Activated CD4-positive, alpha-beta T cell treated with anti-CD3 and anti-CD28 coated beads, Interleukin-2, amount 10 ng/mL, durations not matched to agents 7 days and 5 days (primary cell): ENCODE measurements around the gene ACSS2. TPM values are rescaled to one million over a fixed set of nuclear protein-coding genes. Genes with fewer than 3 reads are reported as not detected.
A peak's percentile ranks its signal among the peaks of the same experiment; 100 is the strongest.

Source experiments
- CTCF ChIA-PET: fragments of 350-600 bp; sonication (Branson Sonifier 250); formaldehyde crosslinking; loops from one replicate; lab custom pipeline; 2021; ENCODE audit warnings: antibody characterized with exemption; lab: Charles Lee
- POLR2A ChIA-PET: fragments of 350-600 bp; sonication (Branson Sonifier 250); formaldehyde crosslinking; loops from one replicate; lab custom pipeline; 2021; ENCODE audit warnings: antibody characterized with exemption; lab: Charles Lee
- DNase-seq: peaks from one replicate; pipeline ENCODE4 v3.0.0-alpha.2; 2020
- H3K27ac Mint-ChIP-seq: one replicate; pipeline ENCODE4 v1.8.0; 2021; ENCODE audit warnings: mild to moderate bottlenecking, moderate library complexity, mixed read lengths
- H3K27me3 Mint-ChIP-seq: one replicate; pipeline ENCODE4 v1.8.0; 2021; ENCODE audit warnings: mixed read lengths
- H3K36me3 Mint-ChIP-seq: one replicate; pipeline ENCODE4 v1.8.0; 2021; ENCODE audit warnings: low read depth, mixed read lengths
- H3K4me1 Mint-ChIP-seq: one replicate; pipeline ENCODE4 v1.8.0; 2021; ENCODE audit warnings: mixed read lengths
- H3K4me3 Mint-ChIP-seq: one replicate; pipeline ENCODE4 v1.8.0; 2021; ENCODE audit warnings: mild to moderate bottlenecking, moderate library complexity, mixed read lengths
- H3K9me3 Mint-ChIP-seq: one replicate; pipeline ENCODE4 v1.8.0; 2021; ENCODE audit warnings: mixed read lengths
- total RNA-seq, 2 experiments: library from RNA; stranded (reverse); gene quantifications; one replicate each; pipeline ENCODE4 v1.2.3, GENCODE V29; 2021

The ACSS2 gene
- total RNA-seq, 2 experiments from 2014 or later, result 33.0 to 36.1 TPM

DNA sequence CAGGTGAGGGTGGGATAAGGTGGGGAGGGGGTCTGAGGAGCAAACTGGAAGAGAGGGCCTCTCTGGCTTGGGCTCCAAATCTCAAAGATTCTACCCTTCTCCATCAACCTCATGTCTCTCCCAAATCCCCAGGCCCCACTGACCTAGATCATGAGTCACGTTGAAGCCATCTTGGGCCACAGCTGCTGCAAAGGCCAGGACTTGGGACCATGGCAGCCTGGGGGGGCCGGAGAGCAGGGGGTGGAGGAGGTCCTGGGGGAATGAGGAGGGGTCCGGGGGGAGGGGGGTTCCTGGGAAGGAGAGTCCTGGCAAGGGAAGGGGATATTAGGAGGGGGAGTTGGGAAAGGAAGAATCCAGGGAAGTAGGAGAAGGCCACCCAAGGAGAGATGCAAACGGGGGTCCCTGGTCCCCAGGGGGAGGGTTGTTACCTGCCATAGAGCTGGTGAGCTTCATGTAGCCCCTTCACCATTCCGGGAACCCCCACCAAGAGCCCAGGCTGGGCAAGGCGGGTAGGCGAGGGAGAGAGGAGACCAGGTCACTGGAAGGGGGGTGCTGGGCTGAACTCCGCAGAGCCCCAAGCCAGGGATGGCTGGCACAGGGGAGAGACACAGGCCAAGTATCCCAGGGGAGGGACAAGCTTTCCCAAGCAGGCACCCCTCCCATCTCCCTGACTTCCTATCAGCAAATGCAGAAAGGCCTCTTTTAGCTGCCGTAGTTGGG lies 16.4 kb upstream of the ACSS2 start:
- CTCF ChIA-PET, result interaction anchor here (0.6 to 2.3 kb wide), 2 partner anchors 12 to 620 kb away, joined by 3 to 9 read pairs; partner anchors contain the start of gene GGT7
- POLR2A ChIA-PET, result no interaction called here
- H3K36me3 Mint-ChIP-seq, result no peaks in the 10 kb centered on the region

DNA sequence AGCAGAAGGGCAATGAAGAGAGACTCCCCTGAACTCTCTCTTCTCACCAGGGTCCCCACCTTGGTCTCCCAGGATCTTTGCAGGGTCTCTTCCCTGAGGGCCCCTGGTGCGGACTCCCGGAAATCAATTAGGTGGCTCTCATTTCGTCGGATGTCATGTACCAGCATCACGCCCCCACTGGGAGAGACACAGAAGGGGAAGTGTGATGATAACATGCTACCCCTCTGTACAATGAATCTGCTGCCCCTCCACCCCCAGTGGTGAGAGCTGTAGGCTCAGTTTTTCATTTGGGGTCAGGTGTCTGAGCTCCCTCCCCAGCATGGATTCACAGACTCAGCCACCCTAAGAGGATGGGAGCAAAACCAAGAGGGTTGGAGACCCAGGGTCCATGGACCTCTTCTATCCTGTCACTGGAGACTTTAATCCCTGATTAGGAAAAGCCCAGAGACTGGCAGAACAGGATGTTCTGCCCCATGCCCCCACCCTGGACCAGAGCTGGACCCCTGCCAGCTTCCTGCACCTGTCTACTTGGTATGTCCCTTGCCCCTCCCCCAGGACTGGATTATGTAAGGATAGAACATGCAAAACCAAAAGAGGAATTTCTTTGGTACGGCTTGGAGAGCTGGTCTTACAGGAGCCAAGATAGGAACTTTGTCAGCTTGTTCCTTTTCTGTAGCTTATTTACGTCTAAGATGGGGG lies 14.9 kb upstream of the ACSS2 start:
- ChIA-PET CTCF (interaction anchor here (0.6 to 2.3 kb wide), 4 partner anchors 8 to 280 kb away, joined by 3 to 9 read pairs (median 4); partner anchors contain the start of gene GGT7), POLR2A (no interaction called here)

More for the DNA sequence above, 16.4 kb upstream of the ACSS2 start:
- no peaks in the 10 kb centered on the region for H3K27me3 Mint-ChIP-seq
- H3K27ac Mint-ChIP-seq, result no peak overlapping the region
- DNase-seq, result no peak
- peaks cover 3% of the 10 kb centered on the region for H3K4me1 Mint-ChIP-seq
- no peak overlapping the region for H3K4me3 Mint-ChIP-seq
- H3K9me3 Mint-ChIP-seq, result no peaks in the 10 kb centered on the region

DNA sequence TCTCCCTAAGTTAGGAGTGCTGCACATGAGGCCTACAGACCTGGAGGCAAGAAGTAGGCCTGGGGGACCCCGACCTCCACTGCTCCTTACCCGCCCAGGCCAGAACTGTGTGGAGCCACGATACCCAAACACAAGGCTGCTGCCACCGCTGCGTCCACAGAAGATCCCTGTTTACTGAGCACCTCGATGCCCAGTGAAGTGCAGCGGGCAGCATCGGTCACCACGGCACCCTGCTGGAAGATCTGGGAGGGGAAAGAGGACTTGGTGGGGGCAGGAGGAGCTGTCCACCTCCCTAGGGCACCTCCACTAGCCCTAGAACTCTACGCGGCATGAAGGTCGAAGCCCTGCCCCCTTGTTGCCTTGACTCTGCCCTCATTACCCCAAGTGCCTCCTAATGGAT lies 13.7 kb upstream of the ACSS2 start:
- Mint-ChIP-seq H3K4me3 (no peak overlapping the region), H3K27ac (no peak overlapping the region), H3K9me3 (no peaks in the 10 kb centered on the region), H3K27me3 (no peaks in the 10 kb centered on the region), H3K36me3 (no peaks in the 10 kb centered on the region), H3K4me1 (peaks cover 3% of the 10 kb centered on the region)
- CTCF ChIA-PET, result interaction anchor here (0.6 kb wide), 1 partner anchor 330 kb away, joined by 3 read pairs; no protein-coding TSS in a partner anchor
- DNase-seq, result no peak
- POLR2A ChIA-PET, result no interaction called here

More for the DNA sequence above, 14.9 kb upstream of the ACSS2 start:
- Mint-ChIP-seq H3K27me3 (no peaks in the 10 kb centered on the region), H3K4me3 (no peak overlapping the region), H3K27ac (no peak overlapping the region), H3K36me3 (no peaks in the 10 kb centered on the region), H3K9me3 (no peaks in the 10 kb centered on the region), H3K4me1 (peaks cover 3% of the 10 kb centered on the region)
- DNase-seq, result no peak

DNA sequence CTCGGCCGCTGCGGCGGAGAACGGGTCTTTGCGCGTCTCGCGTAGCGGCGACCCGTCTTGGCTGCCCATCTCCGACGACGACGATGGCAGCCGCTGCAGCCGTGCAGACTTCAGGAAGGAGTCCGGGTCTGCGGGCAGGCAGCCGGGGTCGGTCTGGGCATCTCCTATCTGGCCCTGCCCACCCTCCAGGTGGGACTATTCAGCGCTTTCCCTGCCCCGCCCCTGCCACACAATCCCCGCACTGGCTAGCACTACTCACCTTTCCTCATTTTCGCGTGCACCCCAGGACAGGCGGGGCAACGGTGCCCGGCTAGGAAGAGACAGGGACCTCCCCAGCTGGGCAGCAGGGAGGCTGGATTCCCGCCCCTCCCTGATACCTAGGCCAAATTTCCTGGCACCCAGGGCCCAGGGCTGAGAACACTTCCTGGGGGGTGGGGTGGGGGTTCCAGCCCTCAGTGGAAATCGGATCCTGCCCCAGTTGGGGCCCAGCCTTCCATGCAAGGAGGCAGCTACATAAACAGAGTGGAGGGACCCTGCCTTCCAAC lies 12.9 kb upstream of the ACSS2 start:
- no peak for DNase-seq
- POLR2A ChIA-PET, result no interaction called here
- Mint-ChIP-seq H3K9me3 (no peaks in the 10 kb centered on the region), H3K27ac (no peak overlapping the region), H3K4me1 (peaks cover 3% of the 10 kb centered on the region), H3K4me3 (no peak overlapping the region), H3K27me3 (no peaks in the 10 kb centered on the region), H3K36me3 (no peaks in the 10 kb centered on the region)
- CTCF ChIA-PET, result interaction anchor here (1.9 kb wide), 1 partner anchor 11 kb away, joined by 6 read pairs; no protein-coding TSS in a partner anchor

DNA sequence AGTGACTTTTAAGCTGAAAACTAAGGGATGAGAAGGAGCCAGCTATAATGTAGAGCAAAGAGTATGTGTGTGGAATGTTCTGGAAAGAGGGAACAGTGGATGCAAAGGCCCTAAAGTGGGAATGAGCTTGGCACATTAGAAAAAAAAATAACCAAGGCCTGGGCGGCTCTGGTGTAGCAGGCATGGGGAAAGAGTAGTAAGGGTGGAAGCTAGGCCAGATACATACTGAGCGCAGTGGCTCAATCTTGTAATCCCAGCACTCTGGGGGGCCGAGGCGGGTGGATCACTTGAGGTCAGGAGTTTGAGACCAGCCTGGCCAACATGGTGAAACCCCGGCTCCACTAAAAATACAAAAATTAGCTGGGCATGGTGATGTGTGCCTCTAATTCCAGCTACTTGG lies 12.2 kb upstream of the ACSS2 start:
- DNase-seq, result no peak
- no peaks in the 10 kb centered on the region for H3K27me3 Mint-ChIP-seq
- POLR2A ChIA-PET, result interaction anchor here (0.7 kb wide), 1 partner anchor 84 kb away, joined by 8 read pairs; no protein-coding TSS in a partner anchor
- no peak overlapping the region for H3K27ac Mint-ChIP-seq
- CTCF ChIA-PET, result interaction anchor here (0.6 to 1.9 kb wide), 2 partner anchors 10 to 11 kb away, joined by 4 to 6 read pairs; no protein-coding TSS in a partner anchor
- no peaks in the 10 kb centered on the region for H3K9me3 Mint-ChIP-seq
- H3K4me1 Mint-ChIP-seq, result peaks cover 3% of the 10 kb centered on the region
- H3K36me3 Mint-ChIP-seq, result no peaks in the 10 kb centered on the region
- no peak overlapping the region for H3K4me3 Mint-ChIP-seq

DNA sequence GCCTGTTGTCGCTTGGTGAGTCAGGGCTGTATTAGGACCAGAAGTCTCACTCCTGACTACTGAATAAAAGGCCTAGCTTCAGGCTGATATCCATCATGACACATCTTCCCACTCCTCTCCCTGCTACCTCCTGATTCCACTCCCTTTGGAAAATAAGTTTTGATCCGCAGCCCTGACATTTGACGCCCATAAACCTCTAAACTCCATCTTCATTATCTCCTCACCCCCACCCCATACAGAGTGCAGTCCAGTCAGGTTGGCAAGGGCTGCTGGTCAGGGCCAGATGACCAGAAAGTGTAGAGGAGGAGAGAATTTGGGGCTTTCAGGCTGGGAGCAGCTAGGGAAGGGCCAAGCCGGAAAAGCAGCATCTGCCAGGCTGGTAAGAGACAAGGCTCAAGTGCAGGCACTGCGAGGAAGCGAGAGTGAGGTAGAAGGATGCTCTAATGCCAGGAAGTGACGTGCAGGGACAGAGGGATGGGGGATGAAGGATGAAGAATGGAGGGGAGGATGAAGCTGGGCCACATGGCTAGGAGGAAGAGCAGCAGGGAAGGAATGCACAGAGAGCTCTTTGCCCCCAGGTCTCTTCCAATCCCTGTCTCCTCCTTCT lies 5.0 kb upstream of the ACSS2 start:
- CTCF ChIA-PET, result interaction anchor here (0.6 to 1.9 kb wide), 4 partner anchors 10 to 156 kb away, joined by 3 to 9 read pairs (median 6); partner anchors contain the start of genes GSS and MYH7B

DNA sequence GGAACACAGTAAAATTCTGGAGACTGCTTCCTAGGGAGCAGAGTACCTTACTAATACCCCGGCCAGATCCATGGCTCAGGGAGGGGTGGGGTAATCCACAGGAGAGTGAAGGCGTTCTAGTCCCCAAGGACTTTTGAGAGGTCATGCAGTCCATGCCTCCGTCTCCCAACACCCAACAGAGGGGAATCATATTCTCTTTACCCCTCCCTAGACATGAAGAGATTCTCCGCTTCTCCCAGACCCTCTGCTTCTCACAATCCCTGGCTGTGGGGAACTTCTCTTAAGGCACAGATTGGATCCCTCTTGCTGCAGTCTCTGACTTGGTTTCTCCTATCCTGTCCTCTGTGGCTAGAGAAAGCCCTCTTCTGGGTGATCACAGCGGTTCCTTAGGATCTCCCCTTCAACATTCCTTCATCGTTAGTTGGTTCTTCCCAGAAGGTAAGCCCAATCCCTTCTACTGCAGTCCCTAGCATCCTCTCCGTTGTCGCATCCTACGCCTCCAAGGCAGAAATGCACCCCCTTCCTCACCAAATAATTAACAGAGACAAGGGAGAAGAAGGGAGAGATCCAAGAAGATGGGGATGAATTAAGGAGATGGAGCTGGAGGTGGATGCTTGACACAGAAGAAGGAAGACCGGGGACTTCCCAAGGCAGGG lies 4.3 kb upstream of the ACSS2 start:
- peaks cover 3% of the 10 kb centered on the region for H3K27me3 Mint-ChIP-seq
- peaks cover 2% of the 10 kb centered on the region for H3K36me3 Mint-ChIP-seq
- H3K4me3 Mint-ChIP-seq, result peak overlapping the region; percentile 71
- H3K9me3 Mint-ChIP-seq, result no peaks in the 10 kb centered on the region
- POLR2A ChIA-PET, result no interaction called here
- CTCF ChIA-PET, result interaction anchor here (0.5 to 5.2 kb wide), 10 partner anchors 11 to 224 kb away, joined by 3 to 29 read pairs (median 6); partner anchors contain the start of genes GSS and MYH7B
- no peak for DNase-seq
- peak overlapping the region; percentile 69 for H3K27ac Mint-ChIP-seq
- peaks cover 54% of the 10 kb centered on the region for H3K4me1 Mint-ChIP-seq

More for the DNA sequence above, 5.0 kb upstream of the ACSS2 start:
- H3K36me3 Mint-ChIP-seq, result no peaks in the 10 kb centered on the region
- peaks cover 3% of the 10 kb centered on the region for H3K27me3 Mint-ChIP-seq
- H3K9me3 Mint-ChIP-seq, result no peaks in the 10 kb centered on the region
- peak overlapping the region; percentile 13 for H3K27ac Mint-ChIP-seq
- H3K4me3 Mint-ChIP-seq, result peak overlapping the region; percentile 71
- H3K4me1 Mint-ChIP-seq, result peaks cover 50% of the 10 kb centered on the region
- POLR2A ChIA-PET, result no interaction called here
- no peak for DNase-seq

DNA sequence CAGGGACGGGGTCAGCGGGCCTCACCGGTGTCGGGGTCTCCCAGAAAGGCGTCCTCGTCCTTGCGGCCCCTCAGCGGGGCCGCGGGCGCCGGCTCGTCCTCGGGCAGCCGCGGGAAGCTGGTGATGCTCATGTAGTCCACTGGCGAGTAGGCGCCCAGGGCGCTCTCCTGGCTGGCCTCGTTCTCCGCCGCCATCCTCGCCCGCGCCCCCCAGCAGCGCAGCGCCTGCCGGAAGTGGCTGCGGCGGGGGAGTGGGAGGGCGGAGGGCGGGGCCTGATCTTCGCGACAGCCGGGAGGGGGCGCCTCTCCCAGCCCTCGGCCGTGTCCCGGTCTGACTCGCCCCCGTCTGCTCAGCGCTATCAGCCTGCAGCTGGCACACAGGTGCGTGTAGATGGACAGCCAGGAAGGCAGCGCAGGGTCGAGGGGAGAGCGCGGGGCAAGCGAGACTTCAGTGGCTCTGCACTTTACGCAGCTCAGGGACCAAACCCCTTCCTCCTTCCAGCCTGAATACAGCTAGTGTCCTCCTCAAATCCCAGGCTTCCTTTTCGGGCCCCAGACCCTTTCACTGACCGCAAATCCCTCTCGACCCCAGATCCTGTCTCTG lies 3.7 kb upstream of the ACSS2 start, which contains the start of gene GGT7:
Gene GGT7 (minus strand): TSS at position 235 of the 603 bp plus-strand sequence. CDS start 41 bp downstream, at position 194.
- Mint-ChIP-seq H3K9me3 (no peaks in the 10 kb centered on the region), H3K36me3 (peaks cover 2% of the 10 kb centered on the region), H3K27ac (peak within 1 kb of the TSS; percentile 82), H3K4me3 (peak within 1 kb of the TSS; percentile 71), H3K4me1 (peaks cover 58% of the 10 kb centered on the region), H3K27me3 (peaks cover 3% of the 10 kb centered on the region)
- ChIA-PET CTCF (interaction anchor here (0.6 to 5.2 kb wide), 13 partner anchors 12 to 223 kb away, joined by 3 to 29 read pairs (median 6); partner anchors contain the start of genes GSS and MYH7B), POLR2A (no interaction called here)
- peak; percentile 84 for DNase-seq

DNA sequence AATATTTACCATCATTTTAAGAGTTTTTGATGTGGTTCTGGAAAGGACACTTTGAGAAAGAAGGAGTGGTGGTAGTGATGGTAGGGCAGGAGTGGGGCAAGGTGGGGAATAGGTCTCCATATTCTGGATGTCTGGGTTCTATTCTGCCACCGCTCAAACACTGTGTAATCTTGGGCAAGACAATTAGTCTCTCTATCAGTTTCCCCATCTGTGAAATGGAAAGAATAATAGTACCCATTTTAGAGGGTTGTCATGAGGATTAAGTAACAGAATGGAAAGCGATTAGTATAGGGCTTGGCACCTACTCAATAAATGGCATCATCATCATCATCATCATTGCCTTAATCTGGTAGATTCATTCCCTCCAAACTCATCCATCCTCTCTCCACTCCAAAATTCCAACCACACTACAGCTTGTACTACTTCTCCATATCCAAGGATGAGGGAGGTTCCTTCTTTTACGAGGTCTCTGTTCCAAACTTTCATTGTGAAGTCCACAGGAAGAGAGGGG lies 2.8 kb upstream of the ACSS2 start:
- peak overlapping the region; percentile 82 for H3K27ac Mint-ChIP-seq
- H3K9me3 Mint-ChIP-seq, result no peaks in the 10 kb centered on the region
- POLR2A ChIA-PET, result interaction anchor here (0.5 kb wide), 1 partner anchor 80 kb away, joined by 3 read pairs; no protein-coding TSS in a partner anchor
- H3K36me3 Mint-ChIP-seq, result peaks cover 2% of the 10 kb centered on the region
- H3K27me3 Mint-ChIP-seq, result peaks cover 3% of the 10 kb centered on the region
- peak overlapping the region; percentile 62 for H3K4me3 Mint-ChIP-seq
- no peak for DNase-seq
- CTCF ChIA-PET, result interaction anchor here (0.8 to 5.2 kb wide), 14 partner anchors 9 to 486 kb away, joined by 3 to 29 read pairs (median 4); partner anchors contain the start of genes GSS and MYH7B
- H3K4me1 Mint-ChIP-seq, result peaks cover 65% of the 10 kb centered on the region

DNA sequence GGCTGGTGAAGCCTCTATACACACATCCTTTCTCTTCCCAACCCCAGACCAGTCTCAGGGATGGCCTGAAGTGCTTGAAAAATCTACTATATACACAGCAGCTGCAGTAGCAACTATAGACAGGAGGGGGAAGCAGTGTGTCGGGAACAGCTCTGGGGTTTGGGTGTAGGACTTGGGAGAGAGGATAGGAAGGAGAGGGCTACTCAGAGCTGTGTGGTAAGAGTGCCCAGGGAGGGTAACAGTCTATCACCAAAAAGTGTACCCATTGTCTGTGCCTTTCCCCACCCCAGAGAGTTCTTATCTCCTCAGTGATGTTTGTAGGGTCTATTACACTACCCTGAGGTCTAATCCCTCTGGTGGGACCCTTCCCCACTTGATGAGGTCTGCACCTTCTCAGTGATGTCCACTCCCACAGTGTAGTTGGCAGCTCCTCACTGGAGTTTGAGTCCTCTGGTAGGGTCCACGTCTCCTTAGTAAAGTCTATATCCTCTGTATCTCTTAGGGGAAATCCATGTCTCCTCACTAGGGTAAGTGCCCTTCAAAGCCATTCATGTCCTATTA lies 2.2 kb upstream of the ACSS2 start:
- DNase-seq, result peak; percentile 67
- Mint-ChIP-seq H3K27ac (peak overlapping the region; percentile 74), H3K36me3 (peaks cover 3% of the 10 kb centered on the region), H3K27me3 (peaks cover 3% of the 10 kb centered on the region), H3K4me1 (peaks cover 67% of the 10 kb centered on the region), H3K4me3 (peak overlapping the region; percentile 62), H3K9me3 (no peaks in the 10 kb centered on the region)
- ChIA-PET POLR2A (interaction anchor here (0.5 kb wide), 1 partner anchor 79 kb away, joined by 3 read pairs; no protein-coding TSS in a partner anchor), CTCF (interaction anchor here (0.5 to 5.2 kb wide), 14 partner anchors 10 to 486 kb away, joined by 3 to 29 read pairs (median 4); partner anchors contain the start of genes GSS and MYH7B)
